GM21737 (cell line): ENCODE data around the gene NCLN.
"Not testable (repeated sequence)": the region's sequence is repeated elsewhere in the genome, so short reads cannot be mapped to it uniquely, and the experiment has no call there.

ENCODE experiments used
- ATAC-seq: cut with Tn5 transposase; IDR thresholded peaks from one replicate; pipeline ENCODE4 v1.9.1; 2021; ENCODE audit warnings: mild to moderate bottlenecking, moderate library complexity; ENCODE audit not compliant: unreplicated experiment

NCLN gene

GRCh38 chr19:3154957-3155736, 30.6 kb upstream of the NCLN start:
- peak; percentile 45 for ATAC-seq

DNA sequence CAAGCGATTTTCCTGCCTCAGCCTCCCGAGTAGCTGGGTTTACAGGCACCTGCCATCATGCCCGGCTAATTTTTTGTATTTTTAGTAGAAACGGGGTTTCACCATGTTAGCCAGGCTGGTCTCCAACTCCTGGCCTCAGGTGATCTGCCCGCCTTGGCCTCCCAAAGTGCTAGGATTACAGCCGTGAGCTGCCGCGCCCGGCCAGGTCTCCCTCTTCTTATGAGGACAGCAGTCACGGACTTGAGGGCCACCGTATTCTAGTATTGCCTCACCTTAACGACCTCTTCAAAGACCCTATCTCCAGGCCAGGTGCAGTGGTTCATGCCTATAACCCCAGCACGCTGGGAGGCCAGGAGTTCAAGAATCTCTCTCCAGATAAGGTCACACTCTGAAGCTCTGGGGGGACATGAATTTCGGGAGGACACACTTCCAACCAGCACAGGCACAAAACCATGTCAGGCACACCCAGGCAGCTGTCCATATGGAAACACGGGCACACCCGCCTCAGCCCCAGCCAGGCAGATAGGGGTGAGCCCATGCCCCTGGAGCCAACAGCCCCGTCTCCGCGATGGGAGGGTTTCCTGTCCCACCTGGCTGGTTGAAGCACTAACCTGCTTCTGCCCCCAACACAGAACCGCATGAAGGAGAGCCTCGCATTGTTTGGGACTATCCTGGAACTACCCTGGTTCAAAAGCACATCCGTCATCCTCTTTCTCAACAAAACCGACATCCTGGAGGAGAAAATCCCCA, 28.5 kb upstream of the NCLN start:
- no peak for ATAC-seq

GRCh38 chr19:3159565-3159964, 26.2 kb upstream of the NCLN start:
- no peak for ATAC-seq

GRCh38 chr19:3160219-3160618, 25.5 kb upstream of the NCLN start:
- no peak for ATAC-seq

DNA sequence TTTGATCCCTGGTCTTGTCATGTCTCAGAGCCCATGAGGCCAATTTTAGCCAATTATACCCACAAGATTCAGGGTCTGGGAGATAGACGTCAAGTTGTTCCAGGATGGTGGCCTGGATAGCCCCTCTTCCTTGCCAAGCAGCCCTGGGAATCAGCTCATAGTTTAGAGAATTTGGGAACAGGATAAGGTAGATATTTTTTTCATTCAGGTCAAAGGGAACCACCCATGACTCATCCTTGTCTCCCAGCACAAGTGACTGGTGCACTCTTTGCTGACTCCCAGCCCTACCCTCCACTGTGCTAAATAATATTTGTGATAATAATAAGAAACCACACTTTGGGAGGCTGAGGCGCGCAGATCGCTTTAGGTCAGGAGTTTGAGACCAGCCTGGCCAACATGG, 24.3 kb upstream of the NCLN start:
- ATAC-seq = no peak

DNA sequence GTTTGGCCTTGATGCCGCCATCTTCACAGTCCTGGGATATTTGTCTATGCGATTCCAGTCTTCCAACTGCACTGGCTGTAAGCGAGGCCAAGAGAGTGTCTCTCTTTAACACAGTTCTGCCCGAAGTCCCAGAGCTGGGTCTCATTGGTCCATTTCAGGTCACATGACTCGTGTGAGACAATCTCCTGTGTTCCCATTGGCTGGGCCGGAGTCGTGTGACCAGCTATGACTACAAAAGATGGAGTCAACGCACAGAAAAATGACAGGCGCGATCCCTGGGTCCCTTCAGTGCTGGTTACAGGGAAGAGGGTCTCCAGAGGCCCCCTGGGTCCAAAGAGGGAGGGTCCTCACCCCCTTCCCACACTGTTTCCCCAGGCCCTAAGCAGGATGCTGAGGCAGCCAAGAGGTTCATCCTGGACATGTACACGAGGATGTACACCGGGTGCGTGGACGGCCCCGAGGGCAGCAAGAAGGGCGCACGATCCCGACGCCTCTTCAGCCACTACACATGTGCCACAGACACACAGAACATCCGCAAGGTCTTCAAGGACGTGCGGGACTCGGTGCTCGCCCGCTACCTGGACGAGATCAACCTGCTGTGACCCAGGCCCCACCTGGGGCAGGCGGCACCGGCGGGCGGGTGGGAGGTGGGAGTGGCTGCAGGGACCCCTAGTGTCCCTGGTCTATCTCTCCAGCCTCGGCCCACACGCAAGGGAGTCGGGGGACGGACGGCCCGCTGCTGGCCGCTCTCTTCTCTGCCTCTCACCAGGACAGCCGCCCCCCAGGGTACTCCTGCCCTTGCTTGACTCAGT, 23.1 kb upstream of the NCLN start:
- no peak for ATAC-seq

GRCh38 chr19:3163230-3163886, 22.4 kb upstream of the NCLN start:
- no peak for ATAC-seq

DNA sequence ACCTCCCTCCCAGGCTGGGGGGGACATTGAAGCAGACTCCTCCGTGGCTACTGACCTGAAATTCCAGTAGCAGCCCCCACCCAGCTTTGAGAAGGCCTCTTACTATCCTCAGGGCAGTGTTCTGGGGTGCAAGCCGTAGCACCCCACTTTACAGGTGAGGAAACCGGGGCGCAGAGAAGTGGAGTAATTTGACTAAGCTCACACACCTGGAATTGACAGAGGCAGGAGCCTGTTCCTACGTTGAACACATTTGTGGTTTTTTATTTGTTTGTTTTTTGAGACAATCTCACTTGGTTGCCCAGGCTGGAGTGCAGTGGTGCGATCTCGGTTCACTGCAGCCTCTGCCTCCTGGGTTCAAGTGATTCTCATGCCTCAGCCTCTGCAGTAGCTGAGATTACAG, 21.8 kb upstream of the NCLN start:
- ATAC-seq = no peak

DNA sequence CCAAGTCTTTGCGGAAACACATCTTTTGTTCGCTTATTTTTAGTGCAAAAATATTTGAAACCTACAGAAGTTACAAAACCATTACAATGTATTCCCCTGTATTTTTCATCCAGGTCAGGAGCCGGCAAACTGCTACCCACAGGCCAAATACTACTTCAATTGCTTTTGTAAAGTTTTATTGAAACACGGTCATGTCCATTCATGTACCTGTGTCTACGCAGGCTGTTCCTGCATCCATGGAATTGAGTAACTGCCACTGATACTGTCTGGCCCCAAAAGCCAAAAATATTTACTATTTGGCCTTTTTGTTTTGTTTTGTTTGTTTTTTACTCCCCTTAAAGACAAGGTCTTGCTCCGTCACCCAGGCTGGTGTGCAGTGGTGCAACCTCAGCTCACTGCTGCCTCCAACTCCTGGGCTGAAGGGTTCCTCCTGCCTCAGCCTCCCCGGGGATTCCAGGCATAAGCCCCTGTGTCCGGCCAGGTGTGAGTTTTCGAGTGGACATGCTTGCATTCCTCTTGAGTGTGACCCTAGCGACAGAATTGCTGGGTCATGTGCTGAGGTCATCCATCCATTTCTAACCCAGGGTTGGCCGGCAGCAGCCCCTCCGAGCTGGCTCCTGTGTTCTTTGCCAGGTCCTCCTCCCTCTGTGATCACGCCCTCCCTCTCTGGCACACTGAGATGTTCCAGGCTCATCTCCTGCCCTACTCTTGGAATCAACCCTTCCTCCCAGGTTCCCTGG, 18.0 kb upstream of the NCLN start:
- no peak for ATAC-seq

- ATAC-seq = no peak
Measured at GRCh38 chr19:3171894-3172672, 13.6 kb upstream of the NCLN start.

DNA sequence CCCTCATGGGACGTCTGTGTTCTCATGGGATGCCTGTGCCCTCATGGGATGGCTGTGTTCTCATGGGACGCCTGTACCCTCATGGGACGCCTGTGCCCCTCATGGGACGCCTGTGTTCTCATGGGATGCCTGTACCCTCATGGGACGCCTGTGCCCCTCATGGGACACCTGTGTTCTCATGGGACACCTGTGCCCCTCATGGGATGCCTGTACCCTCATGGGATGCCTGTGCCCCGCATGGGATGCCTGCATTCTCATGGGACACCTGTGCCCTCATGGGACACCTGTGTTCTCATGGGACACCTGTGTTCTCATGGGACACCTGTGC, 13.1 kb upstream of the NCLN start:
- not testable (repeated sequence) for ATAC-seq

GRCh38 chr19:3175781-3176714, 9.7 kb upstream of the NCLN start:
- no peak for ATAC-seq

DNA sequence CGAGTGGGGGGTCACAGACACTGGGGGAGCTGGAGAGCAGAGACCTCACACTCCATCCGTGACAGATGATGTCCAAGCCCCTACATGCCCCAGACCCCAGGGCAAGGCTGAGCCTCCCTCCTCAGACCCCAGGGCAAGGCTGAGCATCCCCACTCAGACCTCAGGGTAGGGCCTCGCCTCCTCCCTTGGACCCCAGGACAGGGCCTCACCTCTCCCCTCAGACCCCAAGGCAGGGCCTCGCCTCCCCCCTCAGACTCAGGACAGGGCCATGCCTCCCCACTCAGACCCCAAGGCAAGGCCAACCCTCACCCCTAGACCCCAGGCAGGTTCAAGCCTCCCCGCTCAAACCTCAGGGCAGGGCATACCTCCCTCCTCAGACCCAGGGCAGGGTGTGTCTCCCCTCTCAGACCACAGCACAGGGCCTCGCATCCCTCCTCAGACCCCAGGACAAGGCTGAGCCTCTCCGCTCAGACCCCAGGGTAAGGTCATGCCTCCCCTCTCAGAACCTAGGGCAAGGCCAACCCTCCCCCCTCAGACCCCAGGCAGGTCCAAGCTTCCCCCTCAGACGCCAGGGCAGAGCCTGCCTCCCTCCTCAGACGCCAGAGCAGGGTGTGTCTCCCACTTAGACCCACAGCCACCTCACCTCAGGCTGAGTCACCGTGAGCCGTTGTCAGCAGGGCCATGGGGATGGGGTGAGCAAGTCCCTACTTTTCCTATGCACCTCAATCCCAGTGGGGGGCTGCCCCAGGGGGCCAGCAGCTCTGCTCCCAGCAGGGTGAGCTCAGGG, 8.8 kb upstream of the NCLN start:
- ATAC-seq = no peak

DNA sequence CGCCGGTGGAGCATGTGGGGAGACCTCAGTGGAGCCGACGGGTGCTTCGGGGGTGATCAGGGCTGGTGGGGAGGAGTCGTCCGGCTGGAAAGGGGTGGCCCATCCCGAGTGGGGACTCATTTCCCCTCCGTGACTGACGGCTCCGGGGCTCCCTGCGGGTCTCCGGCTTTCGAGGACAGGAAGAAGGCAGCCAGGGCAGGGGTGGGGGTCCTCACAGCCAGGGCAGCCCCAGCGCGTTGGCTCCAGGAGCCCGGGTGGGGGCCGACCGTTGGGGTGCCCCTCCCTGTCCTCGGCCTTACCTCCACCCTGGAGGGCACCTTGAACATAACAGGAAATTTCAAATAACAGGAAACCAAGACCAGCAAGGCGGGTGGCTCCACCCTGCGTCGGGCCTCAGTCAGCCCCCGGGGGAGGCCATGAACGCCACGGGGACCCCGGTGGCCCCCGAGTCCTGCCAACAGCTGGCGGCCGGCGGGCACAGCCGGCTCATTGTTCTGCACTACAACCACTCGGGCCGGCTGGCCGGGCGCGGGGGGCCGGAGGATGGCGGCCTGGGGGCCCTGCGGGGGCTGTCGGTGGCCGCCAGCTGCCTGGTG, 7.3 kb upstream of the NCLN start, which contains the start of gene S1PR4:
Gene S1PR4, plus strand, starts transcription at position 393 of the 596 bp plus-strand sequence. Its CDS starts 24 bp downstream, at position 417.
- no peak for ATAC-seq

DNA sequence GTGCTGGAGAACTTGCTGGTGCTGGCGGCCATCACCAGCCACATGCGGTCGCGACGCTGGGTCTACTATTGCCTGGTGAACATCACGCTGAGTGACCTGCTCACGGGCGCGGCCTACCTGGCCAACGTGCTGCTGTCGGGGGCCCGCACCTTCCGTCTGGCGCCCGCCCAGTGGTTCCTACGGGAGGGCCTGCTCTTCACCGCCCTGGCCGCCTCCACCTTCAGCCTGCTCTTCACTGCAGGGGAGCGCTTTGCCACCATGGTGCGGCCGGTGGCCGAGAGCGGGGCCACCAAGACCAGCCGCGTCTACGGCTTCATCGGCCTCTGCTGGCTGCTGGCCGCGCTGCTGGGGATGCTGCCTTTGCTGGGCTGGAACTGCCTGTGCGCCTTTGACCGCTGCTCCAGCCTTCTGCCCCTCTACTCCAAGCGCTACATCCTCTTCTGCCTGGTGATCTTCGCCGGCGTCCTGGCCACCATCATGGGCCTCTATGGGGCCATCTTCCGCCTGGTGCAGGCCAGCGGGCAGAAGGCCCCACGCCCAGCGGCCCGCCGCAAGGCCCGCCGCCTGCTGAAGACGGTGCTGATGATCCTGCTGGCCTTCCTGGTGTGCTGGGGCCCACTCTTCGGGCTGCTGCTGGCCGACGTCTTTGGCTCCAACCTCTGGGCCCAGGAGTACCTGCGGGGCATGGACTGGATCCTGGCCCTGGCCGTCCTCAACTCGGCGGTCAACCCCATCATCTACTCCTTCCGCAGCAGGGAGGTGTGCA, 6.6 kb upstream of the NCLN start:
- ATAC-seq = no peak

- ATAC-seq = no peak
Measured at GRCh38 chr19:3179739-3180293, 5.9 kb upstream of the NCLN start.
